ENCODE measurements around the gene MME. TPM values are rescaled to one million over a fixed set of nuclear protein-coding genes. Genes with fewer than 3 reads are reported as not detected.

Gene MME
- total and polyA plus RNA-seq, 10 of the 15 experiments (the other 5 are each of a cell fraction or from before 2014, with no cell fraction given) = under 0.01 to 0.23 (median 0.09) TPM; not detected in 3

DNA sequence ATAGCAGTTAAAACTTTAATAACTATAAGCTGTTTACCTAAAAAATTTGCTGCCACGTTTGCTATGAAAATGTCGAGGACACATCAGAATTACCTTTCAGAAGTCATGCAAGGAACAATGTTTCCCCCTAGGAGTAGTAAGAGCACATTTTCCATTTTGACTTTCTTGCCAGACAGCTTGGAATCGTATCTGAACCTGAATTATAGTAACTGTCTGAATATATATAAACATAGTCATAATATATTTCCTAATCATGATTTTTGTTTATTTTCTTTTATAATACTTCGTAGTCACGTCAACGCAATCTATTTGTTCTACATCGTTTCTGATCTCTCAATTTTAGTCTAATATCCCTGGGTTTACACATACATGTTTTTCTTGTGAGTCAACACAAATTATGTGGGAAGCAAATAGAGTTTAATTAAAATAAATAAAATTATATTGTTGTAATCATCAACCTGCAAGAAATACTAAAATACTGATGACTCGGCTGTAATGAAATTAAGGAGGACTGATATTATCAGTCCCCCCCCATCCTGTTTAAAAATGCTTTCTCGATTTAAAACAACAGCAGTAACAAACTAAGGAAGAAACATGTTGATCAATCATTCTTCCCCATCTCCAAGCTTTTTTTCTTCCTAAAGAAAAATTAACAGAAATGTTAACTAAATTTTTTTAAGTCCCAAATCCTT, 78.4 kb downstream of the MME start:
- BruUV-seq (replicated peaks) = no TSS peak
- H3K9ac ChIP-seq (ENCODE audit: control insufficient read depth, insufficient read depth, low read length) = no peak overlapping the region
- no peaks in the 10 kb centered on the region for H3K36me3 ChIP-seq (ENCODE audit: control insufficient read depth in 2 of 2, insufficient read depth in 2 of 2, low read length in 1 of 2)
- no peaks in the 10 kb centered on the region for H3K27me3 ChIP-seq (replicated peaks in 1 of 2; ENCODE audit: control insufficient read depth in 2 of 2, insufficient read depth in 2 of 2, low read length in 1 of 2)
- H3K4me1 ChIP-seq (ENCODE audit: control insufficient read depth, insufficient read depth, low read length) = no peaks in the 10 kb centered on the region
- ATAC-seq (no peak), DNase-seq (ENCODE audit: low read depth, low spot score) (no peak), FAIRE-seq (no peak)
- in situ Hi-C loops (cut with MboI) (no loop called here), intact Hi-C loops (cut with micrococcal nuclease; ENCODE audit: unreplicated experiment) (no loop called here)
- no peak overlapping the region for H3K4me2 ChIP-seq (ENCODE audit: control insufficient read depth, insufficient read depth)
- H3K4me3 ChIP-seq = no peak overlapping the region
- H3K27ac ChIP-seq (ENCODE audit: control insufficient read depth, insufficient read depth) = no peak overlapping the region
- no peak overlapping the region for H2AFZ ChIP-seq (ENCODE audit: control insufficient read depth, low read depth, low read length)
- RAD21 ChIA-PET (ENCODE audit: unreplicated experiment) = no interaction called here
- H4K20me1 ChIP-seq (ENCODE audit: control insufficient read depth, insufficient read depth) = no peaks in the 10 kb centered on the region
- TF ChIP-seq, protein P1, sequence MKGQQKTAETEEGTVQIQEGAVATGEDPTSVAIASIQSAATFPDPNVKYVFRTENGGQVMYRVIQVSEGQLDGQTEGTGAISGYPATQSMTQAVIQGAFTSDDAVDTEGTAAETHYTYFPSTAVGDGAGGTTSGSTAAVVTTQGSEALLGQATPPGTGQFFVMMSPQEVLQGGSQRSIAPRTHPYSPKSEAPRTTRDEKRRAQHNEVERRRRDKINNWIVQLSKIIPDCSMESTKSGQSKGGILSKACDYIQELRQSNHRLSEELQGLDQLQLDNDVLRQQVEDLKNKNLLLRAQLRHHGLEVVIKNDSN (IDR thresholded peaks at IDR 0.05; ENCODE audit: borderline replicate concordance, extremely low read length, insufficient read depth, low read depth, low read length) = no peak
- TF ChIP-seq ZNF384 (IDR thresholded peaks at IDR 0.05; ENCODE audit: borderline replicate concordance, low read depth, low read length) = no peak
- no peak for TF ChIP-seq CHD4 (IDR thresholded peaks at IDR 0.05)
- TF ChIP-seq SREBF1 (IDR thresholded peaks at IDR 0.05; ENCODE audit: low read length) = no peak
- no peak for TF ChIP-seq NFXL1 (IDR thresholded peaks at IDR 0.05; ENCODE audit: borderline replicate concordance)
- no peak for TF ChIP-seq NFYB (IDR thresholded peaks at IDR 0.05; ENCODE audit: insufficient read depth, low read depth, low read length)
- SMC1A ChIA-PET (ENCODE audit: uncharacterized antibody, unreplicated experiment) = no interaction called here
- POLR2A ChIA-PET = no interaction called here
- H3K79me2 ChIP-seq (ENCODE audit: control insufficient read depth, insufficient read depth, low read length) = no peaks in the 10 kb centered on the region
- CTCF ChIA-PET = no interaction called here
- no peaks in the 10 kb centered on the region for H3K9me3 ChIP-seq (replicated peaks; ENCODE audit: control insufficient read depth, insufficient read depth, low read length)
- 35% methylated on average over 9 of the region's 9 CpGs for WGBS (ENCODE audit: insufficient coverage, insufficient replicate concordance, low lambda C conversion rate, missing lambda C conversion rate)

DNA sequence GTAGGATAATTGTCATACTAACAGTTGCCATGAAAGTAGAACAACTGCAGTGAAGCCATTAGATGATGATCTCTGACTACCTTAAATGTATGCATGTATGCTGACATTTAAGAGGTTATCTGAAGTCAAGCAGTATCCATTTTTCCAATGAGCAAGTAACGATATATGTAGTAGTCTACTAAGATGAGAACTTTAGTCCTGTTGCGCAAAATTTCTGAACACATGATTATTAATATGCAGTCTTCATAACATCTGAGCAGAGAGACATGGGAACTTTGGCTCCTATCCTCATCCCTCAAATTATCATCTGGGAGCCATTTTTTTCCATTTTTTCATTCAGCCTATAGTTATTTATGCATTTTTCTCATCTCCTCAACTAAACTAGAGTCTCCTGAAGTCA, 79.2 kb downstream of the MME start:
- RAD21 ChIA-PET (ENCODE audit: unreplicated experiment) = no interaction called here
- BruUV-seq (replicated peaks) = no TSS peak
- intact Hi-C loops (cut with micrococcal nuclease; ENCODE audit: unreplicated experiment) (no loop called here), in situ Hi-C loops (cut with MboI) (no loop called here)
- Histone ChIP-seq H3K79me2 (ENCODE audit: control insufficient read depth, insufficient read depth, low read length) (no peaks in the 10 kb centered on the region), H3K27ac (ENCODE audit: control insufficient read depth, insufficient read depth) (no peak overlapping the region), H3K4me3 (no peak overlapping the region), H3K4me2 (ENCODE audit: control insufficient read depth, insufficient read depth) (no peak overlapping the region), H3K9ac (ENCODE audit: control insufficient read depth, insufficient read depth, low read length) (no peak overlapping the region), H4K20me1 (ENCODE audit: control insufficient read depth, insufficient read depth) (no peaks in the 10 kb centered on the region), H3K36me3 (ENCODE audit: control insufficient read depth in 2 of 2, insufficient read depth in 2 of 2, low read length in 1 of 2) (no peaks in the 10 kb centered on the region), H2AFZ (ENCODE audit: control insufficient read depth, low read depth, low read length) (no peak overlapping the region), H3K4me1 (ENCODE audit: control insufficient read depth, insufficient read depth, low read length) (no peaks in the 10 kb centered on the region), H3K27me3 (replicated peaks in 1 of 2; ENCODE audit: control insufficient read depth in 2 of 2, insufficient read depth in 2 of 2, low read length in 1 of 2) (no peaks in the 10 kb centered on the region), H3K9me3 (replicated peaks; ENCODE audit: control insufficient read depth, insufficient read depth, low read length) (no peaks in the 10 kb centered on the region)
- CTCF ChIA-PET = interaction anchor here (1.3 kb wide), 1 partner anchor 18 kb away, joined by 3 read pairs; no protein-coding TSS in a partner anchor
- no peak for FAIRE-seq
- no peak for ATAC-seq
- SMC1A ChIA-PET (ENCODE audit: uncharacterized antibody, unreplicated experiment) = no interaction called here
- no peak for DNase-seq (ENCODE audit: low read depth, low spot score)
- POLR2A ChIA-PET = no interaction called here
- 95% methylated on average over 2 of the region's 2 CpGs for WGBS (ENCODE audit: insufficient coverage, insufficient replicate concordance, low lambda C conversion rate, missing lambda C conversion rate)
- TF ChIP-seq MEF2B (IDR thresholded peaks at IDR 0.05; ENCODE audit: partially characterized antibody, poor library complexity, severe bottlenecking) = no peak
- TF ChIP-seq MTA3 (IDR thresholded peaks at IDR 0.05; ENCODE audit: borderline replicate concordance, low read length) = no peak
- no peak for TF ChIP-seq MYC (IDR thresholded peaks at IDR 0.05; ENCODE audit: insufficient read depth, insufficient read length, insufficient replicate concordance, low read length, severe bottlenecking)

All from GM12878 (cell line).